ENCODE results near the gene MAFG.

MAFG gene

GRCh38 chr17:81928544-81929252, 1.2 kb upstream of the MAFG start:
- H2AFZ ChIP-seq: peak overlapping the region; percentile 71
- no peak overlapping the region for H3K27ac ChIP-seq
- peak overlapping the region; percentile 30 for H3K9ac ChIP-seq
- H3K79me2 ChIP-seq: peaks cover 2% of the 10 kb centered on the region
- H3K36me3 ChIP-seq (ENCODE audit: control insufficient read depth, insufficient read depth, low read length): no peaks in the 10 kb centered on the region
- TF ChIP-seq CTCF (IDR thresholded peaks at IDR 0.05): no peak
- no peaks in the 10 kb centered on the region for H3K9me3 ChIP-seq (ENCODE audit: control insufficient read depth, low read length)
- H3K4me1 ChIP-seq: peaks cover 16% of the 10 kb centered on the region
- peak overlapping the region; percentile 99 for H3K4me2 ChIP-seq (ENCODE audit: low read length)
- H3K27me3 ChIP-seq (ENCODE audit: control insufficient read depth, insufficient read depth, low read length): no peaks in the 10 kb centered on the region
- H3K4me3 ChIP-seq (ENCODE audit: low read depth, low read length): peak overlapping the region; percentile 76

- peaks cover 24% of the 10 kb centered on the region for H3K4me1 ChIP-seq
Measured at GRCh38 chr17:81927152-81927652, 333 bp downstream of the MAFG start.

GRCh38 chr17:81926451-81927151, 934 bp downstream of the MAFG start:
- Histone ChIP-seq H2AFZ (peak overlapping the region; percentile 16), H3K4me2 (ENCODE audit: low read length) (peak overlapping the region; percentile 98), H3K27me3 (ENCODE audit: control insufficient read depth, insufficient read depth, low read length) (no peaks in the 10 kb centered on the region), H3K36me3 (ENCODE audit: control insufficient read depth, insufficient read depth, low read length) (no peaks in the 10 kb centered on the region), H3K79me2 (peaks cover 15% of the 10 kb centered on the region), H3K27ac (peak overlapping the region; percentile 86), H3K9ac (peak overlapping the region; percentile 87), H3K4me1 (peaks cover 24% of the 10 kb centered on the region), H3K9me3 (ENCODE audit: control insufficient read depth, low read length) (no peaks in the 10 kb centered on the region), H3K4me3 (ENCODE audit: low read depth, low read length) (peak overlapping the region; percentile 85)
- TF ChIP-seq CTCF (IDR thresholded peaks at IDR 0.05): no peak

More at GRCh38 chr17:81927152-81927652, 333 bp downstream of the MAFG start:
- TF ChIP-seq CTCF (IDR thresholded peaks at IDR 0.05): no peak
- Histone ChIP-seq H3K27ac (peak overlapping the region; percentile 86), H3K4me3 (ENCODE audit: low read depth, low read length) (peak overlapping the region; percentile 85), H3K9me3 (ENCODE audit: control insufficient read depth, low read length) (no peaks in the 10 kb centered on the region), H3K79me2 (peaks cover 10% of the 10 kb centered on the region), H3K9ac (peak overlapping the region; percentile 87), H2AFZ (peak overlapping the region; percentile 16), H3K36me3 (ENCODE audit: control insufficient read depth, insufficient read depth, low read length) (no peaks in the 10 kb centered on the region), H3K27me3 (ENCODE audit: control insufficient read depth, insufficient read depth, low read length) (no peaks in the 10 kb centered on the region), H3K4me2 (ENCODE audit: low read length) (peak overlapping the region; percentile 98)

GRCh38 chr17:81925860-81926450, 1.6 kb downstream of the MAFG start:
- no peak overlapping the region for H2AFZ ChIP-seq
- no peaks in the 10 kb centered on the region for H3K9me3 ChIP-seq (ENCODE audit: control insufficient read depth, low read length)
- no peak for TF ChIP-seq CTCF (IDR thresholded peaks at IDR 0.05)
- H3K4me3 ChIP-seq (ENCODE audit: low read depth, low read length): peak overlapping the region; percentile 85
- peak overlapping the region; percentile 98 for H3K4me2 ChIP-seq (ENCODE audit: low read length)
- H3K79me2 ChIP-seq: peaks cover 18% of the 10 kb centered on the region
- no peak overlapping the region for H3K9ac ChIP-seq
- no peaks in the 10 kb centered on the region for H3K36me3 ChIP-seq (ENCODE audit: control insufficient read depth, insufficient read depth, low read length)
- H3K4me1 ChIP-seq: peaks cover 24% of the 10 kb centered on the region
- no peaks in the 10 kb centered on the region for H3K27me3 ChIP-seq (ENCODE audit: control insufficient read depth, insufficient read depth, low read length)
- H3K27ac ChIP-seq: peak overlapping the region; percentile 86
